K562 (cell line): ENCODE data around the gene NOLC1. TPM values are rescaled to one million over a fixed set of nuclear protein-coding genes. Genes with fewer than 3 reads are reported as not detected.
A peak's percentile ranks its signal among the peaks of the same experiment; 100 is the strongest.

Experiments
- DEAF1 ChIP-seq: fragments of 450-650 bp; formaldehyde crosslinking; IDR thresholded peaks from 2 replicates; pipeline ENCODE4 v1.4.0; 2020; ENCODE audit warnings: mild to moderate bottlenecking, moderate library complexity
- FOXP1 ChIP-seq: sonication (generic); formaldehyde crosslinking; IDR thresholded peaks from 2 replicates; pipeline ENCODE4 v1.8.0; 2022; ENCODE audit warnings: mild to moderate bottlenecking, missing genetic modification reagents
- HCFC1 ChIP-seq: IDR thresholded peaks from 2 replicates; pipeline ENCODE4 v1.6.1; 2012; ENCODE audit warnings: low read depth, low read length, improper control_type of control experiment
- HDGF ChIP-seq: fragments of 450-650 bp; IDR thresholded peaks from 2 replicates; pipeline ENCODE4 v1.6.1; 2016
- KLF1 ChIP-seq: fragments of 450-650 bp; IDR thresholded peaks from 2 replicates; pipeline ENCODE4 v1.6.1; 2016; ENCODE audit warnings: missing genetic modification characterization, missing compliant biosample characterization
- MAZ ChIP-seq, 2 experiments: fragments of 450-650 bp in 1 of 2; sonication (generic) in 1 of 2; formaldehyde crosslinking; IDR thresholded peaks in 1 of 2; conservative IDR thresholded peaks in 1 of 2; 2 replicates each; pipeline versions ENCODE4 v1.4.0 to v1.5.0; 2020; ENCODE audit warnings: mild to moderate bottlenecking in 1 of 2, missing genetic modification reagents in 1 of 2
- MCM5 ChIP-seq: fragments of 450-650 bp; IDR thresholded peaks from 2 replicates; pipeline ENCODE4 v1.6.1; 2016; ENCODE audit warnings: low read depth
- MTA1 ChIP-seq: fragments of 450-650 bp; IDR thresholded peaks from 2 replicates; pipeline ENCODE4 v1.6.1; 2017; ENCODE audit warnings: borderline replicate concordance
- MTA3 ChIP-seq: fragments of 450-650 bp; formaldehyde crosslinking; IDR thresholded peaks from 2 replicates; pipeline ENCODE4 v1.6.1; 2017; ENCODE audit warnings: mild to moderate bottlenecking, borderline replicate concordance
- NCOA4 ChIP-seq: fragments of 450-650 bp; IDR thresholded peaks from 2 replicates; pipeline ENCODE4 v1.6.1; 2018; ENCODE audit warnings: mild to moderate bottlenecking; ENCODE audit not compliant: partially characterized antibody
- NFIC ChIP-seq: fragments of 450-650 bp; IDR thresholded peaks from 2 replicates; pipeline ENCODE4 v1.6.1; 2017; ENCODE audit warnings: mild to moderate bottlenecking, inconsistent platforms
- POLR2B ChIP-seq: fragments of 450-650 bp; IDR thresholded peaks from 2 replicates; pipeline ENCODE4 v1.6.1; 2018; ENCODE audit warnings: low read depth; ENCODE audit not compliant: partially characterized antibody
- RBFOX2 ChIP-seq: fragments of 200-400 bp; formaldehyde crosslinking; IDR thresholded peaks from 2 replicates; pipeline ENCODE4 v1.6.1; 2017; ENCODE audit warnings: low read depth, mild to moderate bottlenecking, low read length, moderate library complexity
- RHOXF2B ChIP-seq: fragments of 250-450 bp; sonication (Bioruptor Pico); conservative IDR thresholded peaks from 2 replicates; pipeline ENCODE4 v1.5.1; 2021
- THAP12 ChIP-seq: fragments of 250-450 bp; sonication (Bioruptor Pico); IDR thresholded peaks from 2 replicates; pipeline ENCODE4 v1.9.0; 2021; ENCODE audit warnings: mild to moderate bottlenecking, inconsistent platforms
- USF2 ChIP-seq: sonication (generic); formaldehyde crosslinking; IDR thresholded peaks from 2 replicates; pipeline ENCODE4 v1.5.0; 2020; ENCODE audit warnings: missing genetic modification reagents
- XRCC5 ChIP-seq: fragments of 200-400 bp; formaldehyde crosslinking; IDR thresholded peaks from 2 replicates; pipeline ENCODE4 v1.6.1; 2017; ENCODE audit warnings: low read depth, mild to moderate bottlenecking, low read length
- ZBTB7A ChIP-seq: IDR thresholded peaks from 2 replicates; pipeline ENCODE4 v1.6.1; 2011; ENCODE audit warnings: low read depth, mild to moderate bottlenecking, low read length, moderate library complexity, borderline replicate concordance; ENCODE audit not compliant: control insufficient read depth
- ZFPM2 ChIP-seq: fragments of 250-450 bp; sonication (Bioruptor Pico); IDR thresholded peaks from 2 replicates; pipeline ENCODE4 v1.5.1; 2022; ENCODE audit warnings: mild to moderate bottlenecking
- ZNF551 ChIP-seq: fragments of 250-450 bp; sonication (Bioruptor Pico); IDR thresholded peaks from 2 replicates; pipeline ENCODE4 v1.5.0; 2021; ENCODE audit warnings: mild to moderate bottlenecking, moderate library complexity
- polyA plus RNA-seq, 8 experiments: library from polyadenylated mRNA; depleted of rRNA in 4 of 8; stranded (reverse) in 5 of 8; unstranded in 3 of 8; fragments of >200 nt; fragmentation: Nextera tagmentation in 2 of 8; fragmentation: Illumina TruSeq in 1 of 8; extraction: Ambion mirVana in 2 of 8; extraction: Trizol in 1 of 8; gene quantifications; 2 replicates each; pipeline versions ENCODE4 v1.2.1 to v1.2.3, GENCODE V29; 2011 to 2014; ENCODE audit warnings: inconsistent platforms in 1 of 8, missing spikeins in 1 of 8
- total RNA-seq, 7 experiments: library from RNA; depleted of rRNA in 6 of 7; stranded (reverse); fragments of >200 nt in 6 of 7; fragmentation: Illumina TruSeq in 2 of 7; extraction: Trizol in 2 of 7; gene quantifications; 2 replicates each; pipeline versions ENCODE4 v1.2.1 to v1.2.3, GENCODE V29; 2011 to 2021; ENCODE audit warnings: low replicate concordance in 1 of 7
- TF ChIP-seq, protein P1 (sequence below): sonication (generic); formaldehyde crosslinking; IDR thresholded peaks from 2 replicates; pipeline ENCODE4 v1.8.0; 2022; ENCODE audit warnings: missing genetic modification reagents, mild to moderate bottlenecking, moderate library complexity, borderline replicate concordance
- TF ChIP-seq, protein P2 (sequence below): fragments of 450-650 bp; IDR thresholded peaks from 2 replicates; pipeline ENCODE4 v1.6.1; 2016; ENCODE audit warnings: low read depth, mild to moderate bottlenecking, moderate library complexity
- TF ChIP-seq, protein P3 (sequence below): fragments of 250-450 bp; sonication (Bioruptor Pico); IDR thresholded peaks from 2 replicates; pipeline ENCODE4 v1.8.0; 2021; ENCODE audit warnings: moderate library complexity, mild to moderate bottlenecking, inconsistent platforms

NOLC1 gene
- total and polyA plus RNA-seq, 9 of the 15 experiments (the other 6 are each of a cell fraction or from before 2014, with no cell fraction given) = 102 to 310 (median 165) TPM

DNA sequence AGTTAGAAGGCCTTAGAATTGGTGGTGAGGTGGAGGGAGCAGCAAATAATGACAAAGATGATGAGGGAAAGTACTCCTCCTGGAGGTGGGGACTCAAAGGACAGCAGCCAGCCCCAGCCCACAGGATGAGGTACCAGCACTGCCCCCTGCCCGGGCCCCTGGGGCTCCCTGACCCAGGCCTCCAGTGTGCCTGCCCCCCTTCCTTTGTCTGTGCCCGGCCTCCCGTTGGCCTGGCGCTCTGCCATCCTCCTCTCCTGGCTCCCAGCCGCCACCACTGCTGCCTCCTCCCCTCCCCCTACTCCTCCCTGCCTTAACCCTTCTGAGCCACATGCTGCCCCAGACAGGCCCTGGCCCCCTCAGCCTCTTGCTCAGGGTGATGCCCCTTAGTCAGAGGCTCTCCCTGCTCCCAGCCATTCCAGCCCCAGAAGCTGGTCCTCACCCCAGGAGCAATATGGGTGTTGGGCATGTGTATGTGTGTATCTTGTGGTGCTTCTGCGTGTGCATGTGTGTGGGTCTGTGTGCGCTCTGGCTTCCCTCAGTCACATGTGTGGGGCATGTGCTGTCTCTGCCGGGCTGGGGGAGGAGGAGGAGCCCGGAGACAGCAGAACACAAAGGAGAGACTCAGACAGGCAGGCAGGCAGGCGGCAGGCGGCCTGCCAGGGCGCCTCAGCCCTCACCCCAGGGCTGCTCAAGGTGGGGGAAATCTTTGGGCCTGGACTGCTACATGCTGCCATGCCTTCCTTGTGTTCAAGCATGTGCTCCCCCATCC lies 34.6 kb upstream of the NOLC1 start (continued):
- TF ChIP-seq USF2 (CRISPR knock-in tag) = peak; percentile 20; the same call in 1 of the 2 replicates
- no peak for TF ChIP-seq XRCC5
- no peak for TF ChIP-seq DEAF1 (CRISPR knock-in tag)
- TF ChIP-seq ZBTB7A = no peak
- TF ChIP-seq RHOXF2B (CRISPR knock-in tag) = no peak
- TF ChIP-seq, protein P1, sequence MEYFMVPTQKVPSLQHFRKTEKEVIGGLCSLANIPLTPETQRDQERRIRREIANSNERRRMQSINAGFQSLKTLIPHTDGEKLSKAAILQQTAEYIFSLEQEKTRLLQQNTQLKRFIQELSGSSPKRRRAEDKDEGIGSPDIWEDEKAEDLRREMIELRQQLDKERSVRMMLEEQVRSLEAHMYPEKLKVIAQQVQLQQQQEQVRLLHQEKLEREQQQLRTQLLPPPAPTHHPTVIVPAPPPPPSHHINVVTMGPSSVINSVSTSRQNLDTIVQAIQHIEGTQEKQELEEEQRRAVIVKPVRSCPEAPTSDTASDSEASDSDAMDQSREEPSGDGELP (CRISPR knock-in tag) = no peak
- no peak for TF ChIP-seq FOXP1 (CRISPR knock-in tag)
- no peak for TF ChIP-seq THAP12 (CRISPR knock-in tag)
- TF ChIP-seq, protein P2, sequence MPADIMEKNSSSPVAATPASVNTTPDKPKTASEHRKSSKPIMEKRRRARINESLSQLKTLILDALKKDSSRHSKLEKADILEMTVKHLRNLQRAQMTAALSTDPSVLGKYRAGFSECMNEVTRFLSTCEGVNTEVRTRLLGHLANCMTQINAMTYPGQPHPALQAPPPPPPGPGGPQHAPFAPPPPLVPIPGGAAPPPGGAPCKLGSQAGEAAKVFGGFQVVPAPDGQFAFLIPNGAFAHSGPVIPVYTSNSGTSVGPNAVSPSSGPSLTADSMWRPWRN = no peak
- peak; percentile 50 for TF ChIP-seq RBFOX2
- no peak for TF ChIP-seq ZFPM2
- TF ChIP-seq HCFC1 = no peak
- TF ChIP-seq POLR2B = no peak
- no peak for TF ChIP-seq MTA1
- TF ChIP-seq KLF1 (tag) = no peak
- TF ChIP-seq MCM5 = no peak
- no peak for TF ChIP-seq MTA3
- TF ChIP-seq HDGF = 0 out of 2 replicates have a peak, but pooled peaks have one; percentile 73
- TF ChIP-seq NFIC = peak; percentile 60
- TF ChIP-seq, protein P3, sequence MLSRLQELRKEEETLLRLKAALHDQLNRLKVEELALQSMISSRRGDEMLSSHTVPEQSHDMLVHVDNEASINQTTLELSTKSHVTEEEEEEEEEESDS (CRISPR knock-in tag) = no peak
- no peak for TF ChIP-seq ZNF551
- TF ChIP-seq NCOA4 = no peak
- TF ChIP-seq MAZ (CRISPR knock-in tag; conservative IDR thresholded peaks at IDR 0.05 in 1 of 2, IDR thresholded peaks at IDR 0.05 in 1 of 2) = peak; percentile 48 to 54; a peak in 3 of 4 replicates
